ENCODE results near the gene SLC29A4. TPM values are rescaled to one million over a fixed set of nuclear protein-coding genes. Genes with fewer than 3 reads are reported as not detected.
"Not testable (repeated sequence)": the region's sequence is repeated elsewhere in the genome, so short reads cannot be mapped to it uniquely, and the experiment has no call there.

SLC29A4 gene
- total RNA-seq, 1 experiment from 2014 or later = 27.7 TPM

DNA sequence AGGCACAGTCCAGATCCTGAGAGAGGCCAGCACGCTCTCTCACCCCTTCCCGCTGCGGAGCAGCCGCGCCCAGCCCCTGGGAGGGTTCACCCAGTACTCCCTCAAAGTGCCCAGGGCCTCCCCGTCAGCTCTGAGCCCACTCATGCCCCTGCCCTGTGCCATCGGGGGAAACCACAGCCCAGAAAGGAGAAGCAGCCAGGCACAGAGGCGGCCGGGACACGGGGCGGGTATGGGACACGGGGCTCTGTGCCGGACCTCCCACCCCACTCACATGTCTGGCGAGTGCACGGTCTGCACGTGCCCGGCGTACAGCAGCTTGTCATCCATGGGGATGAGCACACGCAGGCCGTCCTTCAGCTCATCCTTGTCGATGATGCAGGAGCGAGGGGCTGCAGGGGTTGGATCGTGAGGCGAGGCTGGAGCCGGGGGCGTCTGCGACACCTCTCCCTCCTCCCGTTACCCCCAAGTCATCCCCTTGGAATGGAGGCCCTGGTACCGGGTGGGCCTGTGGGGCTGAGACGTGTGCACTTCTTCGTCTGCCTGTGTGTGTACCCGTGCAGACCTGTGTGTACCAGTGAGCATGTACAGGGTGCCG, 38.2 kb downstream of the SLC29A4 start:
- TF ChIP-seq EZH2 (IDR thresholded peaks at IDR 0.05; ENCODE audit: borderline replicate concordance, low read depth, low read length, poor library complexity, severe bottlenecking) (no peak), CTCF (conservative IDR thresholded peaks at IDR 0.05; ENCODE audit: low read depth, low read length) (no peak)
- H3K4me1 ChIP-seq (ENCODE audit: insufficient read depth, low read length, poor library complexity, severe bottlenecking) = no peaks in the 10 kb centered on the region
- H3K36me3 ChIP-seq (ENCODE audit: insufficient read depth, low read length, poor library complexity, severe bottlenecking) = peaks cover 32% of the 10 kb centered on the region
- H3K4me3 ChIP-seq (ENCODE audit: low read depth, low read length, poor library complexity, severe bottlenecking) = no peak overlapping the region
- peaks cover 8% of the 10 kb centered on the region for H3K9me3 ChIP-seq (ENCODE audit: low read depth, low read length, poor library complexity, severe bottlenecking)
- intact Hi-C loops (cut with micrococcal nuclease; ENCODE audit: unreplicated experiment) = no loop called here
- no peak overlapping the region for H3K27ac ChIP-seq (ENCODE audit: low read depth, low read length, poor library complexity, severe bottlenecking)
- no TSS peak for BruUV-seq (replicated peaks)
- POLR2A ChIA-PET (ENCODE audit: low non-redundant PET) = no interaction called here
- CTCF ChIA-PET = no interaction called here
- H3K27me3 ChIP-seq (replicated peaks; ENCODE audit: insufficient read depth, low read depth, low read length, poor library complexity) = no peaks in the 10 kb centered on the region
- DNase-seq (ENCODE audit: low spot score) = no peak

DNA sequence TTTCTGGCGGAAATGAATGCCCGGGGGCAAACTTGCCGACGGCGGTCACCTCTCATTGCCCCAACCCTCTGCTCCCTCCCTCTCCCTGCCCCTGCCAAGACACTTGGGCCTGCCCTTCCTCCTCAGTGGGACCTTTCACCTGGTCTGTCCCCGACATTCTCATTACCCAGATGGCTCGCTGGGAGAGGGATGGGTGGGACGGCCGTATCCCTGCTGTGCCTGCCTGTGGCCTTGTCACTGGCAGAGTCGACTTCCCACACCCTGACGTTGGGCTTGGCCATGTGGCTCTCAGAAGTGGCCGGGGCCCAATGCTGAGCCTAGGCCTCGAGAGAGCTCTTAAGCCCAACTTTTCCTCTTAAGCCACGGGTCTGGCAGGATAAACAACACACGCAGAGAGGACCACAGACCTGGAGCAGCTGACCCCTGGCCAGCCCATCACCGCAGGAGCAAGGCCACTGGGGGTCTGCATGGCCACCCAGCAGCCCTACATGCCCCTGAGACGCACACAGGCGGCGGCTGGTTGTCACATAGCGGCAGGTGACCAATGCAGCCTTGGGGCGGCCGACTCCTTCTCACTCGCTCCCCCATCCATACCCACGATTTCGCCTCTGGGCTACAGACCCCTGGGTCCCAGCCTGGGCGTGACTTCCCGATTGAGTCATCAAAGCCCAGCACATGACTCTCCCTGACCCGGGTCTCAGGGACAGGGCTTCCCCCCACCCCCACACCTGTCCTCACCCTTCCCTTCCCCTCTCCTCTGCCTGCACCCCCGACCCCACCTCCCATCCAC, 40.1 kb downstream of the SLC29A4 start:
- TF ChIP-seq CTCF (conservative IDR thresholded peaks at IDR 0.05; ENCODE audit: low read depth, low read length) = no peak
- no peak for TF ChIP-seq EZH2 (IDR thresholded peaks at IDR 0.05; ENCODE audit: borderline replicate concordance, low read depth, low read length, poor library complexity, severe bottlenecking)
- H3K4me1 ChIP-seq (ENCODE audit: insufficient read depth, low read length, poor library complexity, severe bottlenecking) = no peaks in the 10 kb centered on the region
- BruUV-seq (replicated peaks) = no TSS peak
- DNase-seq (ENCODE audit: low spot score) = no peak
- no peak overlapping the region for H3K4me3 ChIP-seq (ENCODE audit: low read depth, low read length, poor library complexity, severe bottlenecking)
- POLR2A ChIA-PET (ENCODE audit: low non-redundant PET) = no interaction called here
- CTCF ChIA-PET = no interaction called here
- H3K27ac ChIP-seq (ENCODE audit: low read depth, low read length, poor library complexity, severe bottlenecking) = no peak overlapping the region
- peaks cover 8% of the 10 kb centered on the region for H3K9me3 ChIP-seq (ENCODE audit: low read depth, low read length, poor library complexity, severe bottlenecking)
- H3K27me3 ChIP-seq (replicated peaks; ENCODE audit: insufficient read depth, low read depth, low read length, poor library complexity) = no peaks in the 10 kb centered on the region
- H3K36me3 ChIP-seq (ENCODE audit: insufficient read depth, low read length, poor library complexity, severe bottlenecking) = peaks cover 44% of the 10 kb centered on the region
- intact Hi-C loops (cut with micrococcal nuclease; ENCODE audit: unreplicated experiment) = no loop called here

- H3K9me3 ChIP-seq (ENCODE audit: low read depth, low read length, poor library complexity, severe bottlenecking); DNase-seq (ENCODE audit: low spot score); H3K4me3 ChIP-seq (ENCODE audit: low read depth, low read length, poor library complexity, severe bottlenecking); CTCF ChIA-PET; POLR2A ChIA-PET (ENCODE audit: low non-redundant PET); H3K27me3 ChIP-seq (replicated peaks; ENCODE audit: insufficient read depth, low read depth, low read length, poor library complexity); H3K4me1 ChIP-seq (ENCODE audit: insufficient read depth, low read length, poor library complexity, severe bottlenecking); BruUV-seq (replicated peaks); H3K27ac ChIP-seq (ENCODE audit: low read depth, low read length, poor library complexity, severe bottlenecking); intact Hi-C loops (cut with micrococcal nuclease; ENCODE audit: unreplicated experiment): not testable (repeated sequence)
- peaks cover 35% of the 10 kb centered on the region for H3K36me3 ChIP-seq (ENCODE audit: insufficient read depth, low read length, poor library complexity, severe bottlenecking)
These were observed 41.3 kb downstream of the SLC29A4 start for GRCh38 chr7:5323800-5324781.

Measured in A673 (cell line).